IPS-18a (cell line): Measurements from ENCODE around the gene PDS5B.

Experiments used
- H3K27ac ChIP-seq: one replicate; pipeline ENCODE4 v1.5.1; 2013; ENCODE audit warnings: low read length
- H3K27me3 ChIP-seq: one replicate; pipeline ENCODE4 v1.6.1; 2013; ENCODE audit warnings: mild to moderate bottlenecking, low read length; ENCODE audit not compliant: control insufficient read depth, insufficient read depth
- H3K36me3 ChIP-seq: one replicate; pipeline ENCODE4 v1.6.1; 2013; ENCODE audit warnings: low read depth, low read length; ENCODE audit not compliant: control insufficient read depth
- H3K4me1 ChIP-seq: one replicate; pipeline ENCODE4 v1.6.1; 2013; ENCODE audit warnings: low read depth, low read length; ENCODE audit not compliant: control insufficient read depth
- H3K4me3 ChIP-seq: one replicate; pipeline ENCODE4 v1.5.1; 2013; ENCODE audit warnings: low read length
- H3K9ac ChIP-seq: one replicate; pipeline ENCODE4 v1.6.1; 2013; ENCODE audit warnings: mild to moderate bottlenecking, low read length, moderate library complexity
- H3K9me3 ChIP-seq: one replicate; pipeline ENCODE4 v1.6.1; 2013; ENCODE audit warnings: low read depth, low read length; ENCODE audit not compliant: control insufficient read depth

The PDS5B gene

DNA sequence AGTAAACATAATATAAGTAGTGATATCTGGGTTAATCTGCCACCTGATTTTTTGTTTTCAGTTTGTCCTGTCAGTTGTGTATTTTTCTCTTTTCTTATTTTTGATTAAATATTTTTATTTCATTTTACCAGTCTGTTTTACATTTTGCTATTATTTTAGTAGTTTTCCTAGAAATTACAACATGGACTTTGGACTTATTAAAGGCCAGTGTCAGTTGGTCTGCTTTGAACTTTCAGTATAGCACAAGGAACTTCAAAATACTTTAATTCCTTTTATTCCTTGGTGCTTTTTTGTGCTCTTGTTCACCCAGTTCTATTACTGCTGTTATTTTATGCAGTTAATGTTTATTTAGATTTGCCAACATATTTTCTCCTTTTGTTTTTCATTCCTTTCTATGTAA is 149.6 kb downstream of the PDS5B start:
- Histone ChIP-seq H3K9me3 (no peaks in the 10 kb centered on the region), H3K27ac (no peak overlapping the region), H3K27me3 (no peaks in the 10 kb centered on the region), H3K9ac (no peak overlapping the region), H3K4me3 (no peak overlapping the region), H3K36me3 (no peaks in the 10 kb centered on the region), H3K4me1 (peaks cover 7% of the 10 kb centered on the region)

DNA sequence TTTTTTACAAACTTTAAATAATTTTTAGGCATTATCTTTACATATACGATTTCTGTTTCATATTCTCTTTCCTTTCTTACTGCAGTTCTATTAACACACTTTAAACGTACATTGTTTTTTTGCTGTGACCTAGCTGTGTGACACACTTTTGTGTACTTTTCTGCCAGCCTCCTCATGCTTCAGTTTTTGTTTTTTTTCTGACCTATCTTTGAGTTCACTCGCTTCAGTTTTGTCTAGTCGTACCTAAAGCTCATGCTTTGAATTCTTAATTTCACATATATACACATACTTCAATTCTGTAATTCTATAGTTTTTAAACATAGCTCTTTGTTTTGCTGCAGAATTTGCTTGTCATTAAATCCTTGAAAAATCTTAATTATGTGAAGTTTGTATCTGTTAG is 150.4 kb downstream of the PDS5B start:
- no peaks in the 10 kb centered on the region for H3K9me3 ChIP-seq
- H3K27ac ChIP-seq, result no peak overlapping the region
- H3K36me3 ChIP-seq, result peaks cover 1% of the 10 kb centered on the region
- H3K4me3 ChIP-seq, result no peak overlapping the region
- no peaks in the 10 kb centered on the region for H3K4me1 ChIP-seq
- no peaks in the 10 kb centered on the region for H3K27me3 ChIP-seq
- no peak overlapping the region for H3K9ac ChIP-seq

DNA sequence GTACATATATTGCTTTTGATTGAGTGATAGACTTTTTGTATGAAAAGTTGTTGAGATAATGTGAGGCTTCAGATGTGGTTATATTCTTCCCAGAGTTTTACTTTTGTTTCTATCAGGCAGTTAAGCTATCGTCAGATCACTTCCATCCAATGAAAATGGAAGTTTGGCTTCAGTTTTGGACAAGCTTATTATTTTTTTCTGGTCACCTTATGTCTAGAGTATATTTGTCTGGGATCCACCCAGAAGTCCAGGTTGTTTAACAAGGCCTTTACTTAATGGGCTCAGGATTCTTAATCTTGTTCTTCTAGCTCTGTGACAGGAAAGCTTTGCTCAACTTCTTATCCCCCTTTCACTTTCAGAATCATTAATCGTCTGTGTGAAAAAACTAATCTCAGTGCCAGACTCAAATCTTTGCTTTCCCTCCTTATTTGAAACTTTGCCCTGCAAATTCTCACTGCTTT is 150.9 kb downstream of the PDS5B start:
- no peak overlapping the region for H3K4me3 ChIP-seq
- H3K36me3 ChIP-seq, result peaks cover 3% of the 10 kb centered on the region
- no peaks in the 10 kb centered on the region for H3K27me3 ChIP-seq
- no peaks in the 10 kb centered on the region for H3K4me1 ChIP-seq
- no peaks in the 10 kb centered on the region for H3K9me3 ChIP-seq
- no peak overlapping the region for H3K27ac ChIP-seq
- H3K9ac ChIP-seq, result no peak overlapping the region

DNA sequence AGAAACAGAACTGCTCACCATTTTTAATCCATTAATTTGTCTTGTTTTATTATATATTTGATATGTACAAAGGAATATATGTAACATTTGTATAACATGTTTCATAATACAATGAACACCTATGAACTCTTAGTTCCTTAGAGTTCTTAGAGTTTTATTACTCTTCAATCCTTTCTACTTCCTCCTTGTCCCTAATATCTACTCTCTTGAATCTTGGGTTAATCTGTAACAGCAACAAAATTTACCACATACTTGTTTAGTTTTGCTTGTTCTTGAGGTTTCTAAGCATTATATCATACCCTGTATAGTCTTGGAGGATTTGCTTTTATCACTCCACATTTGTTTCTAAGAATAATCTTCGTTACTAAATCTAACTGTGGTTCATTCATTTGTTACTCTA is 151.4 kb downstream of the PDS5B start:
- no peak overlapping the region for H3K9ac ChIP-seq
- no peak overlapping the region for H3K27ac ChIP-seq
- H3K27me3 ChIP-seq, result no peaks in the 10 kb centered on the region
- peaks cover 3% of the 10 kb centered on the region for H3K36me3 ChIP-seq
- no peaks in the 10 kb centered on the region for H3K4me1 ChIP-seq
- no peaks in the 10 kb centered on the region for H3K9me3 ChIP-seq
- H3K4me3 ChIP-seq, result no peak overlapping the region

DNA sequence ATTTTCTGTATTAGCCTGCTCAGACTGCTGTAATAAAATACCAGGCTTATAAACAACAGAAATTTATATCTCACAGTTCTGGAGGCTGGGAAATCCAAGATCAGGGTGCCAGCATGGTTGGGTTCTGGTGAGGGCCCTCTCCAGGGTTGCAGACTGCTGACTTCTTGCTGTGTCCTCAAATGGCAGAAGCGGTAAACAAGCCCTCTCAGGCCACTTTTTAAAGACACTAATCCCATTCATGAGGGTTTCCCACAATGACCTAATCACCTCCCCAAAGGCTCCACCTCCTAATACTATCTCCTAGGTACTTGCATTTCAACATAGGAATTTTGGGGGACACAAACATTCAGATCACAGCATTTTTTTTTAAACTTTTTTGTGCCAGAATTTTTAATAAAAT is 159.3 kb downstream of the PDS5B start:
- Histone ChIP-seq H3K4me1 (no peaks in the 10 kb centered on the region), H3K9ac (no peak overlapping the region), H3K4me3 (no peak overlapping the region), H3K36me3 (peaks cover 22% of the 10 kb centered on the region), H3K27ac (no peak overlapping the region), H3K9me3 (no peaks in the 10 kb centered on the region), H3K27me3 (no peaks in the 10 kb centered on the region)

DNA sequence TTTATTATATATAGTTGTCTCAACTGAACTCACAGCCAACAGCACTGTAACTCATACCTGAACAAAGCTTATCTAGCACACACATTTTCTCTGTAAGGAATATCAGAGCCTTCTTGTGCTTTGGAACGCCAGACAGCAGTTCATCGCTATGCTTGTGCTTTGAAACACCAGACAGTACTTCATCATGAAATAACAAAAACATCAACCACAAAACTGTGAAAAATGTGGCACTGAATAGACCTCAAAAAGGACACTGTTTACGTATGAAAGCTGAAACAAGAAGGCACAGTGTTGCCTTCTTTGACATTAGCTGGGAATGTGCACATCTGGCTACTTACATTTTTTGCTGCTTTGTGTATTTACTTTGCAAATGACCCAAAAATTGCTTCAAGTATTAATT is 160.2 kb downstream of the PDS5B start:
- H3K36me3 ChIP-seq, result peaks cover 24% of the 10 kb centered on the region
- no peaks in the 10 kb centered on the region for H3K4me1 ChIP-seq
- H3K9ac ChIP-seq, result no peak overlapping the region
- no peaks in the 10 kb centered on the region for H3K9me3 ChIP-seq
- H3K27me3 ChIP-seq, result no peaks in the 10 kb centered on the region
- H3K4me3 ChIP-seq, result no peak overlapping the region
- no peak overlapping the region for H3K27ac ChIP-seq

DNA sequence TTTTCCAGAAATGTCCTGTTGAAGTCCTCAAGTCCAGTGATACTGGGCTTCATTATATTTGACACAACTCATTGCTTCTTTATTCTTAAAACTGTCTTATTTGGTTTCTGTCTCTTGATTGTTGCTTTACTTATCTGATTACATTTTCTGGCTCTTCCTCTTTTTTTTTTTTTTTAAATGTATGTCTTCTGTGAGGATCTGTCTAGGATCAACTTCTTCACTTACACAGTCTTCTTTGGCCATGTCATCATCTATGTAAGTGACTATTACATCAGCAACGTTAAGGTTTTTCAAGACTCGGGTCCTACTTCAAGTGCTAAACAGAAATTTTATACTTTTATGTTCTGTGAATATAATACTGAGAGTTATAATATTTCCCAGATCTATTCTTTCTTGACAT is 162.1 kb downstream of the PDS5B start:
- Histone ChIP-seq H3K9ac (no peak overlapping the region), H3K36me3 (peaks cover 26% of the 10 kb centered on the region), H3K9me3 (no peaks in the 10 kb centered on the region), H3K4me1 (no peaks in the 10 kb centered on the region), H3K4me3 (no peak overlapping the region), H3K27me3 (no peaks in the 10 kb centered on the region), H3K27ac (no peak overlapping the region)

DNA sequence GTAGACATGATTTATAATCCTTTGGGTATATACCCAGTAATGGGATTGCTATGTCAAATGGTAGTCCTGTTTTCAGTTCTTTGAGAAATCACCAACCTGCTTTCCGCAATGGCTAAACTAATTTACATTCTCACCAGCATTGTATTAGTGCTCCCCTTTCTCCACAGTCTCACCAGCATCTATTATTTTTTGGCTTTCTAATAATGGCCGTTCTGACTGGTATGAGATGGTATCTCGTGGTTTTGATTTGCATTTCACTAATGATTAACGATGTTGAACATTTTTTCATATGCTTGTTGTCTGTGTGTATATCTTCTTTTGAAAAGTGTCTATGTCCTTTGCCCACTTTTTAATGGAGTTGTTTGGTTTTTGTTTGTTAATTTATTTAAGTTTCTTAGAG is 165.1 kb downstream of the PDS5B start:
- Histone ChIP-seq H3K4me3 (no peak overlapping the region), H3K9ac (no peak overlapping the region), H3K36me3 (peaks cover 32% of the 10 kb centered on the region), H3K4me1 (no peaks in the 10 kb centered on the region), H3K27ac (no peak overlapping the region), H3K9me3 (no peaks in the 10 kb centered on the region), H3K27me3 (no peaks in the 10 kb centered on the region)

DNA sequence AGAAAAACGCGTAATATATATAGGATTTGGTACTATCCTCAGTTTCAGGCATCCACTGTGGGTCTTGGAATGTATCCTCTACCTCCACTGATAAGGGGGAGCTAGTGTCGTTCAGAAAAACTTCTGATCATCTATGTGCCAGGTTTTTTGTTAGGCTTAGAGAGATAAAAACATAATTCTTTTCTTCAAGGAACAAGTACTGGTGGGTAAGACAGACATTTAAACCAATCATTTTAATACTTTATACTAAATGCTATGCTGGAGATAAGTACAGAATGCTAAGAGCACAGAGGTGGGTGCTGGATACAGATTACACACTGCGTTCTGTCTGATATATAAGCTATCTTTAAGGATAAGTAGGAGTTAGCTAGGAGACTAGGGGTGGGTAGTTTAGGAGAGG is 166.1 kb downstream of the PDS5B start:
- no peaks in the 10 kb centered on the region for H3K27me3 ChIP-seq
- H3K4me1 ChIP-seq, result no peaks in the 10 kb centered on the region
- H3K27ac ChIP-seq, result no peak overlapping the region
- no peaks in the 10 kb centered on the region for H3K9me3 ChIP-seq
- H3K4me3 ChIP-seq, result no peak overlapping the region
- H3K9ac ChIP-seq, result no peak overlapping the region
- H3K36me3 ChIP-seq, result peaks cover 26% of the 10 kb centered on the region

DNA sequence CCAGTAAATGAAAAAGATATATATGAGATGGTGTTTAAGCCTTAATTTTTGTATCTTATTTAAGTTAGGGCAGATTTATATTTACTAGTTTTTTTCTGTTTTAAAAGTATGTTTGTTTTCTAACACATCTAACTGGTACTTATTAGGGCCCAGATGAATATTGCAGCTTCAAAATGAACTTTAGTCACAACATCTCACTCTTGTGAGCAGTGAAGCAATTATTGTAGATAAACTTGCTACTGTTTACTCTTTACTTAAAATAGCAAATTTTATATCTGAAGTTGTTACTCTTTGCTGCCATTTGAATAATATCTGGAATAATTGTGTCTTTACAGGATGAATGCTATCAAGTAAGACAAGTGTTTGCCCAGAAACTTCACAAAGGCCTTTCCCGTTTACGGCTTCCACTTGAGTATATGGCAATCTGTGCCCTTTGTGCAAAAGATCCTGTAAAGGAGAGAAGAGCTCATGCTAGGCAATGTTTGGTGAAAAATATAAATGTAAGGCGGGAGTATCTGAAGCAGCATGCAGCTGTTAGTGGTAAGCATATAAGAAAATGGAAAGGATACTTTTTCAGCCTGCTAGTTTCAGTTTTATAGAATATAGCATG is 166.8 kb downstream of the PDS5B start:
- no peaks in the 10 kb centered on the region for H3K9me3 ChIP-seq
- H3K36me3 ChIP-seq, result peaks cover 21% of the 10 kb centered on the region
- no peaks in the 10 kb centered on the region for H3K27me3 ChIP-seq
- H3K4me3 ChIP-seq, result no peak overlapping the region
- no peak overlapping the region for H3K27ac ChIP-seq
- no peak overlapping the region for H3K9ac ChIP-seq
- H3K4me1 ChIP-seq, result no peaks in the 10 kb centered on the region

DNA sequence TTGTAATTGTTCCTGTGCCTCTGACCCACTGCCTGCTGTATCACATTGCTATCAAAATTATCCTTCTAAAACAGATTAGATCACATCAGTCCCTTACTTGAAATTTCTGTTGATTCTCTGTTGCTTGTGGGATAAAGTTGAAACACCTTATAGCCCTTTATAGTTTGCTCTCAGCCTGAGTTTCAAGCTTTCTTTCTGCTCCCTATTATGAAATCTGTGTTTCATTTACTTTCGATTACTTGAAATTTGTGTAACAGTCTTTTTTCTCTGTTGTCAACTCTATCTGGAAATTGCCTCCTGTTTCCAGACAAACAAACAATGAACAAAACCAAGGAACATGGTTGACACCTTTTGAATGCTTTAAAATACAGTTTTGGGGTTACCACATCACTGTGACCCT is 167.9 kb downstream of the PDS5B start:
- H3K4me1 ChIP-seq, result no peaks in the 10 kb centered on the region
- no peak overlapping the region for H3K27ac ChIP-seq
- no peaks in the 10 kb centered on the region for H3K27me3 ChIP-seq
- H3K9me3 ChIP-seq, result no peaks in the 10 kb centered on the region
- peaks cover 25% of the 10 kb centered on the region for H3K36me3 ChIP-seq
- no peak overlapping the region for H3K4me3 ChIP-seq
- no peak overlapping the region for H3K9ac ChIP-seq

DNA sequence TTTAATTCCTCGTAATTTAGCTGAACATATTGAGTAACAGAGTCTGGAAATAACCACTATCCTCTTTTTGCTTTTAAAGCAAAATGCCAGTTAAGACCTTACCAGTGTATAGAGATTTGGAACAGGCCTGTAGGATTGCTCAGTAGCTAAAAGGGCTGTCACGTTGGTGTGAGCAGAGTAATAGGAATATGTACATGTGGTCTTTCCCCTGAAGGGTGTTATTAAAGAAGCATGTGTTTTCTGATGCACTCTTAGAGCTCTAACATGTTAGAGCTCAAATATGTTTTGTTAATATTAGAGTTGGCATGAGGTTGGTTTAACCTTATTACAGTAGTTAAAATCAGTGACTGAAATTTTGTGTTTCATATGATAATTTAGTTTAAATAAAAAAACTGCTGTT is 172.9 kb downstream of the PDS5B start:
- no peaks in the 10 kb centered on the region for H3K4me1 ChIP-seq
- H3K27ac ChIP-seq, result no peak overlapping the region
- no peak overlapping the region for H3K9ac ChIP-seq
- no peak overlapping the region for H3K4me3 ChIP-seq
- peaks cover 3% of the 10 kb centered on the region for H3K9me3 ChIP-seq
- peaks cover 37% of the 10 kb centered on the region for H3K36me3 ChIP-seq
- no peaks in the 10 kb centered on the region for H3K27me3 ChIP-seq
